Activated CD4-positive, alpha-beta T cell treated with anti-CD3 and anti-CD28 coated beads, Interleukin-2, amount 50 U/mL, for 48 hours (primary cell): Measurements from ENCODE around the gene BIVM.

ENCODE experiments used
- DNase-seq, 2 experiments: peaks; one replicate each; pipeline ENCODE4 v3.0.0-alpha.2; 2020

Gene BIVM

GRCh38 chr13:102792396-102792795, 6.5 kb upstream of the BIVM start:
- DNase-seq = no peak

GRCh38 chr13:102793611-102794355, 5.1 kb upstream of the BIVM start:
- DNase-seq = no peak

GRCh38 chr13:102799426-102800144, 666 bp downstream of the BIVM start:
- DNase-seq = no peak

- peak; percentile 85 to 88 for DNase-seq
Observed at GRCh38 chr13:102800145-102801041, 1.5 kb downstream of the BIVM start.

GRCh38 chr13:102805680-102806079, 6.8 kb downstream of the BIVM start:
- no peak for DNase-seq

GRCh38 chr13:102807699-102808098, 8.8 kb downstream of the BIVM start:
- DNase-seq = no peak

GRCh38 chr13:102812611-102813287, 13.8 kb downstream of the BIVM start:
- no peak for DNase-seq

- DNase-seq = no peak
Observed at GRCh38 chr13:102814025-102814607, 15.2 kb downstream of the BIVM start.

GRCh38 chr13:102814793-102815192, 15.9 kb downstream of the BIVM start:
- no peak for DNase-seq

- DNase-seq = no peak
Observed at GRCh38 chr13:102815788-102816187, 16.9 kb downstream of the BIVM start.

- no peak for DNase-seq
Observed at GRCh38 chr13:102816708-102817107, 17.8 kb downstream of the BIVM start.

- no peak for DNase-seq
Observed at GRCh38 chr13:102817241-102817640, 18.3 kb downstream of the BIVM start.

- DNase-seq = no peak
Observed at GRCh38 chr13:102817907-102818306, 19.0 kb downstream of the BIVM start.

GRCh38 chr13:102825400-102825799, 26.5 kb downstream of the BIVM start:
- no peak for DNase-seq

GRCh38 chr13:102825921-102826706, 27.2 kb downstream of the BIVM start:
- no peak for DNase-seq

GRCh38 chr13:102830646-102831045, 31.7 kb downstream of the BIVM start:
- no peak for DNase-seq

GRCh38 chr13:102836471-102836870, 37.6 kb downstream of the BIVM start:
- no peak for DNase-seq

GRCh38 chr13:102838273-102838672, 39.4 kb downstream of the BIVM start:
- no peak for DNase-seq

- DNase-seq = no peak
Observed at GRCh38 chr13:102838982-102839381, 40.1 kb downstream of the BIVM start.

- no peak for DNase-seq
Observed at GRCh38 chr13:102839462-102839861, 40.5 kb downstream of the BIVM start.

GRCh38 chr13:102845289-102845629, 46.3 kb downstream of the BIVM start:
- no peak for DNase-seq
